ENCODE results near the gene GALNT15. TPM values are rescaled to one million over a fixed set of nuclear protein-coding genes. Genes with fewer than 3 reads are reported as not detected.

Gene GALNT15
- total RNA-seq, 1 donor from 2014 or later: 0.17 TPM

DNA sequence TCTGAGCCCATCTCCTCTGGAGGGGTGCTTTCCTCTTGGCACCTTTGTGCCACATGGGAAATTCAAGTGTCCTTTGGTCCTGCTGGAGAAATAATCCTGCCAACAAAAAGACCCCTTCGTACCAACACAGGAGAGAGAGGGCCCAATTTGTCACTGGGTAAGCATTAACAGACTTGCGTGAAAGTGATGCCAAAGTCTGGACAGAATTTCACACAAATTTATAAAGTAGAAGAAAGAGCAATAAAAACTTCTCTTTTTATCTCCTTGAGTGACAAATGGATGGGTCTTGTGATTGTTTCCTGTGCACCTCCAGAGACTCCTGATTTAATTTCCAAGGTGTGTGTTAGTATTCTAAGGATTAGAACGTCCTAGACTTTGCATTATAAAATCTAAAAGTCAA, 75.4 kb downstream of the GALNT15 start:
- H3K4me3 ChIP-seq (ENCODE audit: low read depth, low read length): no peak overlapping the region
- H3K36me3 ChIP-seq (ENCODE audit: control insufficient read depth, insufficient read depth, low read length): no peaks in the 10 kb centered on the region
- H3K27me3 ChIP-seq (ENCODE audit: control insufficient read depth, insufficient read depth, low read length): no peaks in the 10 kb centered on the region
- TF ChIP-seq, protein P1, sequence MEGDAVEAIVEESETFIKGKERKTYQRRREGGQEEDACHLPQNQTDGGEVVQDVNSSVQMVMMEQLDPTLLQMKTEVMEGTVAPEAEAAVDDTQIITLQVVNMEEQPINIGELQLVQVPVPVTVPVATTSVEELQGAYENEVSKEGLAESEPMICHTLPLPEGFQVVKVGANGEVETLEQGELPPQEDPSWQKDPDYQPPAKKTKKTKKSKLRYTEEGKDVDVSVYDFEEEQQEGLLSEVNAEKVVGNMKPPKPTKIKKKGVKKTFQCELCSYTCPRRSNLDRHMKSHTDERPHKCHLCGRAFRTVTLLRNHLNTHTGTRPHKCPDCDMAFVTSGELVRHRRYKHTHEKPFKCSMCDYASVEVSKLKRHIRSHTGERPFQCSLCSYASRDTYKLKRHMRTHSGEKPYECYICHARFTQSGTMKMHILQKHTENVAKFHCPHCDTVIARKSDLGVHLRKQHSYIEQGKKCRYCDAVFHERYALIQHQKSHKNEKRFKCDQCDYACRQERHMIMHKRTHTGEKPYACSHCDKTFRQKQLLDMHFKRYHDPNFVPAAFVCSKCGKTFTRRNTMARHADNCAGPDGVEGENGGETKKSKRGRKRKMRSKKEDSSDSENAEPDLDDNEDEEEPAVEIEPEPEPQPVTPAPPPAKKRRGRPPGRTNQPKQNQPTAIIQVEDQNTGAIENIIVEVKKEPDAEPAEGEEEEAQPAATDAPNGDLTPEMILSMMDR (IDR thresholded peaks at IDR 0.05; ENCODE audit: insufficient read depth, low read length, poor library complexity, severe bottlenecking): no peak
- no peak for DNase-seq (ENCODE audit: low read depth)

DNA sequence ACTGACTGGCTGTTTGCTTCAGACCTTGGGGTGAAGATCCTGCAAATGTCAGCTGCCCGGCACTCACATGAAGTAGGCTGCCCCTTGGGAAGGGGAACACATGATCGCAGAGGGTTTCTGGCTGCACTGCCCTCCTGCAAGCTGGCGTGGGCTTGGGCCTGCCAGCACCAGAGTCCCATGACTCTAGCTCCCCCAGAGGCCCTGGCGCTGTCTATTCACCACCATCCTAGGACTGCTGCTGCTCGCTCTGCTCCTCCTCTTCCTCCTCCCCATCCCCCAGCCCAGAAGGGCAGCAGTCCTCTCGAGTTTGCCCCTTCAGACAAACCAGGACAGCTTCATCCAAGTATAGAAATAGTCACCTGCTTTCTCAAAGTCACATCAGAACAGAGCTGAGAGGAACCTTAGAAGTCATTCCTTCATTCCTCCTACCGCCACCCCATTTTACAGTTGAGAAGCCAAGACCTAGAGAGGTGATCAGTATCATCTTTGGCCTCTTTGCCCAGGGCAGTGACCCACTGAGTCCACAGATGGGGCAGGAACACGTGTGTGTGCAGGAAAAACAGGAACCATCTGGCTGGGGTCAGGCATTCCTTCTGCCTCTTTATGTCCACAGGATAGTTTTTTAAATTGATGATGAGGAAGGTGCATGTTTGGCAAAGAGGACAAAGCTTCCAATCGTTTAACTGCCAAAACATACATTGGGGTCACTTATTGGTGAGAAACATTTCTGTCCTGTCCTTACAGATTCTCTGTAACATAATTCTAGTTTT, 77.0 kb downstream of the GALNT15 start:
- no peaks in the 10 kb centered on the region for H3K27me3 ChIP-seq (ENCODE audit: control insufficient read depth, insufficient read depth, low read length)
- no peak for DNase-seq (ENCODE audit: low read depth)
- no peaks in the 10 kb centered on the region for H3K36me3 ChIP-seq (ENCODE audit: control insufficient read depth, insufficient read depth, low read length)
- H3K4me3 ChIP-seq (ENCODE audit: low read depth, low read length): no peak overlapping the region
- TF ChIP-seq, protein P1 (IDR thresholded peaks at IDR 0.05; ENCODE audit: insufficient read depth, low read length, poor library complexity, severe bottlenecking): no peak

DNA sequence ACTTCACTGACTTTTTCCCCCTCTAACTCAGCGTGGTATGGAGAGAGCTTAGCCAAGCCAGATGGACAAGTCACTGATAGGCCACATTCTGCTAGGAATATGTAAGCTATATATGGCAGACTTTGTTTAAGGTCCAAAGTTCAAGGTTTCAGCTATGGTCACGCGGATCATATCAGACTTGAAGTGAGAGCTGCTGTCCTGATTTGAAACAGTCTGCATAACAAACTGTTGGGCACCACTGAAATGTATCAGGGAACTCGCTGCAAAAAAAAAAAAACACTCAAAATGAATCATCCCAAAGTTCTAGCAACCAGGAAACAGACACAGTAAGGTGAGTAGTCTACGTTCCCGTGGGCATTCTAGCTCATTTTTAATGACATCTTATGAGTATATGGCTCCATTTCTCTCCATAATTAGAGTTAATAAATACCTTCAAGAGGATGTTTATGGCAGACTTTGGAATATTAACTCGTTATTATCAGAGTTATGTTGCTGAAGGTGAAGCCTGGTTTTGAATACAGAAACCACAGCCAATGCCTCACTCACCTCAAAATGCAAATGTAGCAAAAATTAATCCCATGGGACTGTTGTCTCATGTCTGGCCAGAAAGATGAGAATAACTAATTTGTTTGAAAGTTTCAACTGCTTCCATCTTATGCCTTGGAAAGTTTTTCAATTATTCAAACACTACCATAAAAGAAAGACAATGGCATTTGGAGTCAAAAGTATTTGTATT, 77.9 kb downstream of the GALNT15 start:
- TF ChIP-seq, protein P1 (IDR thresholded peaks at IDR 0.05; ENCODE audit: insufficient read depth, low read length, poor library complexity, severe bottlenecking): no peak
- no peak overlapping the region for H3K4me3 ChIP-seq (ENCODE audit: low read depth, low read length)
- no peaks in the 10 kb centered on the region for H3K36me3 ChIP-seq (ENCODE audit: control insufficient read depth, insufficient read depth, low read length)
- H3K27me3 ChIP-seq (ENCODE audit: control insufficient read depth, insufficient read depth, low read length): no peaks in the 10 kb centered on the region
- DNase-seq (ENCODE audit: low read depth): no peak

DNA sequence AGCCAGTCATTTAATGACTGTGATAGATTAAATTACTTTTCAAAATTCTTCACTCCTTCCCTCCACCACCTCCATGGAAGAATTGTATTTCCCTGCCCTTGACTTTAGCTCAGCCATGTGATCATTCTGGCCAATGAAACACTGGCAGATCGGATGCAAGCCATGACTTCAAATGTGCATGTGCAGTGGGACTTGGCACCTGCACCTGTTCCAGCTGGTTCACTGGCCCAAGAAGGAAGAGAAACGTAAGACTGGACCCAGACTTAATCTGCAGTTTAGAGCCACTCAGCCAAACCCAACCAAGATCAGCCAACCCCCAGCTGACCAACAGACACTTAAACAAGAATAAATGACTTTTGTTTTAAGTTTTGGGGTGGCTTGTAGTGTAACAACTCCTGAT, 78.5 kb downstream of the GALNT15 start:
- H3K36me3 ChIP-seq (ENCODE audit: control insufficient read depth, insufficient read depth, low read length): no peaks in the 10 kb centered on the region
- TF ChIP-seq, protein P1 (IDR thresholded peaks at IDR 0.05; ENCODE audit: insufficient read depth, low read length, poor library complexity, severe bottlenecking): no peak
- DNase-seq (ENCODE audit: low read depth): no peak
- no peak overlapping the region for H3K4me3 ChIP-seq (ENCODE audit: low read depth, low read length)
- H3K27me3 ChIP-seq (ENCODE audit: control insufficient read depth, insufficient read depth, low read length): no peaks in the 10 kb centered on the region

DNA sequence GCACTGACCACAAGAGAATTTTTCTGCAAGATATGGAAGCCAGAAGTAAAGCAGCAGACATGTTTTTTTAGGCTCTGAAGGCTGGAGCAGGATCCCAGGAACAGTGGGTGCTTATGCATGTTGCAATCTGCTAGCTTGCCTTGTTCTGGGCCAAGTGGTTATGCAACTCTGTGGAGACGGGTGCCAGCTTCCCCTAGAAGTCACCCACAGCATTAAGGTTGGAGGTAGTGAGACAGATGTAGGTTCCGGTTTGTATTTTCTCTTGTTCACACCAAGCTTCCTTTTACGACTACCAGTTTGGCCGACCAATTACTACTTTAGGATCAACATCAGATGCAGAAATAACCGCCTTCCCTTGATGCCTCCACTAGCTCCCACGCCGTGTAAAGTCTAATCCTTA, 79.1 kb downstream of the GALNT15 start:
- no peak overlapping the region for H3K4me3 ChIP-seq (ENCODE audit: low read depth, low read length)
- no peak for DNase-seq (ENCODE audit: low read depth)
- TF ChIP-seq, protein P1 (IDR thresholded peaks at IDR 0.05; ENCODE audit: insufficient read depth, low read length, poor library complexity, severe bottlenecking): no peak
- H3K36me3 ChIP-seq (ENCODE audit: control insufficient read depth, insufficient read depth, low read length): no peaks in the 10 kb centered on the region
- no peaks in the 10 kb centered on the region for H3K27me3 ChIP-seq (ENCODE audit: control insufficient read depth, insufficient read depth, low read length)
